ENCODE measurements around the gene SAMD4B.
A peak's percentile ranks its signal among the peaks of the same experiment; 100 is the strongest.
"Not testable (repeated sequence)": the region's sequence is repeated elsewhere in the genome, so short reads cannot be mapped to it uniquely, and the experiment has no call there.

Gene SAMD4B, protein sequence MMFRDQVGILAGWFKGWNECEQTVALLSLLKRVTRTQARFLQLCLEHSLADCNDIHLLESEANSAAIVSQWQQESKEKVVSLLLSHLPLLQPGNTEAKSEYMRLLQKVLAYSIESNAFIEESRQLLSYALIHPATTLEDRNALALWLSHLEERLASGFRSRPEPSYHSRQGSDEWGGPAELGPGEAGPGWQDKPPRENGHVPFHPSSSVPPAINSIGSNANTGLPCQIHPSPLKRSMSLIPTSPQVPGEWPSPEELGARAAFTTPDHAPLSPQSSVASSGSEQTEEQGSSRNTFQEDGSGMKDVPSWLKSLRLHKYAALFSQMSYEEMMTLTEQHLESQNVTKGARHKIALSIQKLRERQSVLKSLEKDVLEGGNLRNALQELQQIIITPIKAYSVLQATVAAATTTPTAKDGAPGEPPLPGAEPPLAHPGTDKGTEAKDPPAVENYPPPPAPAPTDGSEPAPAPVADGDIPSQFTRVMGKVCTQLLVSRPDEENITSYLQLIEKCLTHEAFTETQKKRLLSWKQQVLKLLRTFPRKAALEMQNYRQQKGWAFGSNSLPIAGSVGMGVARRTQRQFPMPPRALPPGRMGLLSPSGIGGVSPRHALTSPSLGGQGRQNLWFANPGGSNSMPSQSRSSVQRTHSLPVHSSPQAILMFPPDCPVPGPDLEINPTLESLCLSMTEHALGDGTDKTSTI

GRCh38 chr19:39341719-39342604 lies at the start of gene SAMD4B:
TSS of gene SAMD4B (plus strand) at chr19:39342421. CDS start at chr19:39356894, 14,473 bp downstream.
- DNase-seq (ENCODE audit: low spot score): peak; percentile 98

DNA sequence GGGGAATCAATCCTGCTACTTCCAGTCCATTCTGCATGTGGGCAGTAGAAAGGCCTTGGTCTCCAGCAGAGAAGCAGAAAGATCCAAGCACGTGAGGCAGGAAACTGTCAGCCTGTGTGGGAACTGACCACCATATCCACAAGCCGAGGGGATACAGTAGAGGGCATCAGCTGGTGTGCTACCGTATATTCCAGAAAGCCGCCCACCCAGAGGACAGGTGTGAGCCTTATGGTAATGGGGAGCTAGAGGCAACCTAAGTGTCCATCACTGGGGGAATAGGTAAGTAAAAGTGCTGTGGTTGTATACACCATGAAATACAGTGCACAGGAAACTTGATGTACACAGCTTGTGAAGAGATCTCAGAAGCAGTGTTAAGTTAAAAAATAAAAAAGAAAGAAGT lies 48.8 kb upstream of the SAMD4B start:
- no peak for DNase-seq (ENCODE audit: low spot score)

DNA sequence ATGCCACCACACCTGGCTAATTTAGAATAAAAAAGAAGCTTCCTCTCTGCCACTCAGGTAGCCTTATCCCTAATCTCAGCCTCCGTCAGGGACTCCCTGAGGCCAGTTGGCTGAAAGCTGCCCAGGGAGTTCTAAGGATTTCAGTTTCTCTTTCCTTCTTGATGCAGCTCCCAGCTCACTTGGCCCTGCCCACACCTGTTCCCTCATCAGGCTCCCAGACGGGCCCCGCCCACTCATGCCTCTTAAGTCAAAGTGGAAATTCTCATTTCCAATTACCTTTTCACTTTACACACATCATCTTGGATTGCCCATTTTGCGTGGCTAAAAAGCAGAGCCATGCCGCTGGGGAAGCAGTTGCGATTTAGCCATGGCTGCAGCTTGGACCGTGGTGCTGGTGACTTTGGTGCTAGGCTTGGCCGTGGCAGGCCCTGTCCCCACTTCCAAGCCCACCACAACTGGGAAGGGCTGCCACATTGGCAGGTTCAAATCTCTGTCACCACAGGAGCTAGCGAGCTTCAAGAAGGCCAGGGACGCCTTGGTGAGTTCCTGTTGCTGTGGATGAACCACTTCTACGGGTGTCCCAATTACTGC lies 46.1 kb upstream of the SAMD4B start, which contains the start of gene IFNL1:
Gene IFNL1, plus strand, starts transcription at position 353 of the 591 bp plus-strand sequence. Its CDS starts 15 bp downstream, at position 368.
- DNase-seq (ENCODE audit: low spot score): peak; percentile 25

GRCh38 chr19:39296906-39297305 lies 45.3 kb upstream of the SAMD4B start:
- no peak for DNase-seq (ENCODE audit: low spot score)

GRCh38 chr19:39297931-39298634 lies 44.1 kb upstream of the SAMD4B start:
- DNase-seq (ENCODE audit: low spot score): no peak

GRCh38 chr19:39299404-39299803 lies 42.8 kb upstream of the SAMD4B start:
- DNase-seq (ENCODE audit: low spot score): no peak

DNA sequence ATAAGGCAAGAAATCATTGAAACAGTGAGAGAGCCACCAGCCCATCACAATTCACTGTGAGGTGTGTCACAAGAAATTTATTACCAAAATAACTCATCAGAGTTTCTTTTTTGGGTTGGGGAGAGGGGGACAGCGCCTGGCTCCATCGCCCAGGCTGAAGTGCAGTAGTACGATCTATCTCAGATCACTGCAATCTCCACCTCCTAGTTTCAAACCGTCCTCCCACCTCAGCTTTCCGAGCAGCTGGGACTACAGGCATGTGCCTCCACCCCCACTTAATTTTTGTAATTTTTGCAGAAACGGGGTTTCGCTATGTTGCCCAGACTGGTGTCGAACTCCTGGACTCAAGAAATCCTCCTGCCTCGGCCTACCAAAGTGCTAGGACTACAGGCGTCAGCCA lies 42.4 kb upstream of the SAMD4B start:
- no peak for DNase-seq (ENCODE audit: low spot score)

- DNase-seq (ENCODE audit: low spot score): no peak
These were observed 41.2 kb upstream of the SAMD4B start for GRCh38 chr19:39301021-39301420.

GRCh38 chr19:39301562-39301961 lies 40.7 kb upstream of the SAMD4B start:
- no peak for DNase-seq (ENCODE audit: low spot score)

- peak; percentile 67 for DNase-seq (ENCODE audit: low spot score)
These were observed 38.6 kb upstream of the SAMD4B start for GRCh38 chr19:39303373-39304184.

DNA sequence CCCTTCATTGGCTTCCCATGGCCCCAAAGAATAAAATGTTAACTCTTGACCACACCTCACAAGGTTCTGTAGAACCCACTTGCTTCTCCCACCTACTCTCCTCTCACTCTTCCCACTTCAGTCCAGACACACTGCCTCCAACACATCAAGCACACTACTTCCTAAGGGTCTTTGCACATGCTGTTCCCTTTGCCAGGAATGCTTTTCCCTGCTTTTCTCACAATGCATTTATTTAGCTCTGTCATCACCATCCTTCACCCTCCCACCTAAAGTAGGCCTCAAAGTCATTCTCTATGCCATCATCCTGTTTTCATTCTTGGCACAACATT lies 38.1 kb upstream of the SAMD4B start:
- no peak for DNase-seq (ENCODE audit: low spot score)

GRCh38 chr19:39304701-39305571 lies 37.3 kb upstream of the SAMD4B start:
- peak; percentile 30 for DNase-seq (ENCODE audit: low spot score)

DNA sequence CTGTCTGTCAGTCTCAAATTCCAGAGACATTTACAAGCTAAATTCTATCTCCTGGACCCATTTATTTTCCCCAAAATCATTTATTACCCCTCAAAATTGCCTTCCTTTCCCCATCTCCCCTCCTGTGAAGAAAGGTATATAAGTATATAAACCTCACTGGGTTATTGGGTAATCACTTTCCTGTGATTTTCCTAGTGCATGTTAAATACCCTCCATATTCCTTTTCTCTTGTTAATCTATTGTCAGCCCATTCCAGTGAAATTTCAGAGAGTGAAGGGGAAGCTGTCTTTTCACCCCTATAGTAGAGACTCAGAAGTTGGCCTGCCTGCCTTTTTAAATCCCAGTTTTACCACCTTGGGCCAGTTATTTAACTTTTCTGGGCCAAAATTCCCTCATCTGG lies 36.1 kb upstream of the SAMD4B start:
- no peak for DNase-seq (ENCODE audit: low spot score)

- DNase-seq (ENCODE audit: low spot score): peak; percentile 94
These were observed 35.0 kb upstream of the SAMD4B start for GRCh38 chr19:39307046-39307821.

DNA sequence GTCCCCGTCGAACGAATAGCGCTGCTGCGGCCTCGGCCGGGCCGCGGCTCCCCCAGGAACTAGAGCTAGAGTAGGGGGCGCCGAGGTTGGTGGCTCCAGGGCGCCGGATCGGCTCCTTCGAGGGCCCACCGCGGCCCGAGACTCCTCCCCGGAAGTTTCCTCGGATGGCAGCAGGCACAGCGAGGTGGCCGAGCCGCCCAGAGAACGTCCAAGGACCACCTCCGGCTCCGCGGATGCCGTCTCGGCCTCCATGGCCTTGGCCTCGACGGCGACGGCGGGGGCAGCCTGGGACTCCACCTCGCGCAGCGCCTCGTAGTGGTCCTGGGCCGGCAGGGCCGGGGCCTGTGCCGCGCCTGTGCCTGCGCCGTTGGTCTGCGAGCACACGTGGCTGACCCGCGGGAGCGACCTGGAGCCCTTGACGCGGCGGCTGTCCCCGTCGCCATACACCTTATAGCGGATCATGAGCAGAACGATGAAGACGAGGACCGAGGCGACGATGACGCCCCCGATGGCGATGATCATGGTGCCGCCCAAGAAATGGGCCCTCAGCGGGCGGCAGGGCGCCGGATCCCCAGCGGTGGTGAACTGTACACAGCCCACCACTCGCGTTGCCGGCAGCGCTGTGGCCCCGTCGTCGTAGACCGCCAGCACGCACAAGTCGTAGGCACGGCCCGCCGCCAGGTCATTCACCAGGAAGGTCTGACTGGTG lies 34.2 kb upstream of the SAMD4B start:
- peak; percentile 58 for DNase-seq (ENCODE audit: low spot score)

DNA sequence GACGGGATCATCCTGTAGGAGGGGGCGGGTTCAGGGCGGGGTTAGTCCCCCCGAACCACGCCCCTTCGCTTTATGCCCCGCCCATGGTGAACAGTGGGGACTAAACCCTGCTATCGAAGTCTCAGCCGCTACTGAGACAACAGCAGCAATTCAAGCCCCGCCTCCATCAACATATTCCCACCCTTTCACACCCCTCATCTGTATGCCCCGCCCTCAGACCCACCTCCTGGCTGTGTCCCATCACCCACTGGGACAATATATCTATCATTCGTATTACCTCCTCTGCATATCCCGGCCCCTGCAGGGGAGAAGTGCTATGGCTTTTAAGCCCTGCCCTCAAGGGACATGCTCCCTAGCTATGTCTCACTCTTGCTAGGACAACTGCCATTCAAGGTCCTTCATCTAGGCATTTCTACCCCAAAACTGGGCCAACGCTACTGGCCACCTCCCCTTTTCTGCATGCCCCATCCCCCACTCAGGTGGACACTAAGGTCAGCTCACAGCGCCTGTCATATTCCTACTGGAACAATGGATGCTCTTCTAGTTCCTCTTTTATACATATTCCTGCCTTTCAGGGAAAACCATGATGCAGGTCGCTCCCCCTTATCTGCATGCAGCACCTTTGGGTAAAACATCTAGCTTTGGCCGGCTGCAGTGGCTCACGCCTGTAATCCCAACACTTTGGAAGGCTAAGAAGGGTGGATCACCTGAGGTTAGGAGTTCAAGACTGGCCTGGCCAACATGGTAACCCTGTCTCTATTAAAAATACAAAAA lies 33.5 kb upstream of the SAMD4B start:
- DNase-seq (ENCODE audit: low spot score): peak; percentile 84

DNA sequence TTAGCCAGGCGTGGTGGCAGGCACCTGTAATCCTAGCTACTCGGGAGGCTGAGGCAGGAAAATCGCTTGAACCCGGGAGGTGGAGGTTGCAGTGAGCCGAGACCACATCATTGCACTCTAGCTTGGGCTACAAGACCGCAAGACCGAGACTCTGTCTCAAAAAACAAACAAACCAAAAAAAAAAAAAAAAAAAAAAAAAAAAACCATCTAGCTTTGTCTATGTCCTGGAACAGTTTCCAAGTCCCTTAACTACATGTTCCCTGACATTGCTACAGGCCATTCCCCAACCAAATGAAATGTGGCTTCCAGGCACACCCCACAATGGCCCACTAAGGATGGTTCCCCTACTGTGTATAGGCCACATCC lies 32.9 kb upstream of the SAMD4B start:
- DNase-seq (ENCODE audit: low spot score): not testable (repeated sequence)

Measured in iPS-NIHi11 (cell line).